HG03066 (cell line): ENCODE results near the gene PRKG1.

Experiments used
- ATAC-seq: cut with Tn5 transposase; IDR thresholded peaks from one replicate; pipeline ENCODE4 v1.9.1; 2021; ENCODE audit warnings: low read depth; ENCODE audit not compliant: unreplicated experiment

The PRKG1 gene

GRCh38 chr10:51620131-51620530, 545.8 kb downstream of the PRKG1 start:
- ATAC-seq, result no peak

DNA sequence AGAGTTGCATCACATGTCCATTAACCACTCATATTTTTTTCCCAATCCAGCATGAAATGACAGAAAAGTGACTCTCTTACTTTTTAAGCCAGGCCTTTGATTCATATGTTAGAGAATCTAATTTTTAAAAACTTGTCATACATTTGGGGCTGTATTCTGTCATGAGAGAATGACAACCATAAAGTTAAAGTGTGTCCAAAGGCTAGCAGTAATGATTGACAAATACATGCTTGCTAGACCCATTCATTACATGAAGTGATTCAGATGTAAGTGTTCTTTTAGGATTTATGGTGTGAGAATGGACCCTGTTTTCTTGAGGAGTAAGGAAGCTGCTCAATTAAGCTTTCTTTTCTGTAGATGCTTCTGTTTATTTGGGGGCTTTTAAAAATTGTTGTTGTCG, 549.7 kb downstream of the PRKG1 start:
- no peak for ATAC-seq

GRCh38 chr10:51629934-51630639, 555.8 kb downstream of the PRKG1 start:
- ATAC-seq, result no peak

DNA sequence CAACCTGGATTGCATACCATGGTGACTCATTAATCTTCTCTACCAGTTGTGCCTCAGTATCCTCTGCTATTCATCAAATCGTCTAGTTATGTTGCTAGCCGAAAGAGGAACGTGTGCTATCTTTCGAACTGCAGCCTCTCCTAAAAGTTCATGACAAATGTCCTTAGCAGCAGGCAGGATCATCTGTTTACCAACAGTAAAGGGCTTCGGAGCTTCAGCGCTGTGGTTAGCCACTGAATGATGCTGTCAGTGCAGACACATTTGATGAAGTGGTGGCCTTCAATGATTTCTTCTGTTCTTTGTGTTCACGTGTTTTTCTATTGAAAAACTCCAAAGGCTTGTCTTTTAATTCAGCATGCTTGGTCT, 556.3 kb downstream of the PRKG1 start:
- no peak for ATAC-seq

- ATAC-seq, result no peak
Observed at GRCh38 chr10:51635436-51635835, 561.1 kb downstream of the PRKG1 start.

- no peak for ATAC-seq
Observed at GRCh38 chr10:51638211-51638610, 563.9 kb downstream of the PRKG1 start.

DNA sequence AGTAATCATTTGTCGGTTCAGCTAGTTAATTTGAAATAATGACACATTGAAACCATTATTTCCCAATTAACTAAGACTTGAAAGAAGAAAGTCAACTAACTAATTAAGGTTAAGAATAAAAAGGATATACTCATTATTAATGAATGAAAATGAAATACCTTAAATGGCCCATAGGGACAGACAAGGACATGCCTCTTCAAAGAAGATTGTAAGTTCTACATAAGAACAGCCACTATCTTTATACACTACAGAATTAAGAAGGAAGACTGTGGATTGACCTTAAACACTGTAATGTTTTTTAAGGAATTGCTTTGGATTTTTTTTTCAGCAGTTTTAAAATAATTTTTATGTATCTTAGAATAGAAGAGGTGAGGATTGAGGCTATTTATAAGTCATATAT, 564.5 kb downstream of the PRKG1 start:
- no peak for ATAC-seq

DNA sequence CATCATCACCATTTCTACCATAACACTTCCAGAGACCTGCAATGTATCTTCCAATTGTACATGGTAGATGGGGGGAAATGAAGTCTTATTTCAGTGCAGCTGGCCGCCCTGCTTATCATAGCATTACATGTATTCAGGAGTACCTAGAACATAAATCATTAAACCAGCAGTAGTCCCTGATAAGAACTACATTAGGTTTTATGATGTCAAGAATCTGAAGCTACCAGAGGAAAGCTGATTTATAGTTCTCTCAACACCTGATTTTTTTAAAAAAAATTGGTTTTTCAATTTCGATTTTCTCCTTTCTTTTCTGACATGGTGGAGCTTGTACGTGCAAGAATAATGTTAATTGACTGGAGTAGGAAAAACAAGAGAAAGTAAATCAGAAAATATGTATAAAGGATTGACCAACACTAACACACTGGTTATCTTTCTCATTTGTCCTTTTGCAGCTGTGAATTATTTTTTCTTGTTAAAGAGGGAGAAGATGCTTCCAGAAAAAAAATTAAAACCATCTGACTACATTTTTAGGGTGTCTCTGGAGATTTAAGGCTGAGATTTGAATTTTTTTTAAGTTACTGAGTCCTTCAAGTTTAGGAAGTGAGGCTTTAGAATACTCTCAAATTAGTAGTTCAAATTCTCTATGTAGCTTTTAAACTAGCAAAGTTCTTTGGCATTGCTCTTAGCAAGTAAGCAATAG, 566.0 kb downstream of the PRKG1 start:
- no peak for ATAC-seq

DNA sequence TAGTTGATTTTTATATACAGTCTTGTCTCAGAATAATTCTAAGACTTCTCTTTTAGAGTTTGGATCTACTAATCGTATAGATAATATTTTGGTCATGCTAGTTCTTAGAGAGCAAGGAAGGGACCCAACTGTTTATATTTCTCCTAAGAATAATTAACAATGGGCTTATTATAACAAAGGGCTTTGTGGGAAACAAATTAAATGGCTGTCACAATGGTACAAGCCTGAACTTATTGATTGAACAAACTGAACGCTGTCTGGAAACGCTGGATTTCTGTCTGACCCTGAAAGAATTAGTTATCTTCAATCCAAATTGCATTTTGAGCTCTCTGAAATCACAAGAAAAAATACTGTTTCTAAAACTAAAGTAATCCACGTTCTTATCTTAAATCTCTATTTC, 568.3 kb downstream of the PRKG1 start:
- no peak for ATAC-seq

DNA sequence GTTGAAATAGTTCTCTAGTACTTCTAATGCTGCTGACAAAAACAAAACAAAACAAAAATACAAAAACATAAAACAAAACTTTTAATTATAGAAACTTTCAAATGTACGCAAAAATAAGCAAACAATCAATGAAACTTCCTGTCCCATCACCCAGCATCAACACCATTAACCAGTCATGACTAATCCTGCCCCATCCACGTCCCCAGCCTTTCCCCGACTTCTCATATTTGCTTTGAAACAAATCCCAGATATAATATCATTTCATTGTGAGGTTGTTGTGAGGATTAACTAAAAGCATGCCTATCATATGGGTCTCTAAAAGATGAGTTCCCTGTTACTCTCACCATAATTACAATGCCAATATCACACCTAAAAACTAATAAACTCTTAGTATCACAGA, 569.4 kb downstream of the PRKG1 start:
- ATAC-seq, result no peak

GRCh38 chr10:51649064-51649463, 574.8 kb downstream of the PRKG1 start:
- no peak for ATAC-seq

GRCh38 chr10:51651063-51651462, 576.8 kb downstream of the PRKG1 start:
- no peak for ATAC-seq

GRCh38 chr10:51653025-51653424, 578.7 kb downstream of the PRKG1 start:
- no peak for ATAC-seq

GRCh38 chr10:51654918-51655317, 580.6 kb downstream of the PRKG1 start:
- no peak for ATAC-seq

- ATAC-seq, result no peak
Observed at GRCh38 chr10:51656503-51656902, 582.2 kb downstream of the PRKG1 start.

DNA sequence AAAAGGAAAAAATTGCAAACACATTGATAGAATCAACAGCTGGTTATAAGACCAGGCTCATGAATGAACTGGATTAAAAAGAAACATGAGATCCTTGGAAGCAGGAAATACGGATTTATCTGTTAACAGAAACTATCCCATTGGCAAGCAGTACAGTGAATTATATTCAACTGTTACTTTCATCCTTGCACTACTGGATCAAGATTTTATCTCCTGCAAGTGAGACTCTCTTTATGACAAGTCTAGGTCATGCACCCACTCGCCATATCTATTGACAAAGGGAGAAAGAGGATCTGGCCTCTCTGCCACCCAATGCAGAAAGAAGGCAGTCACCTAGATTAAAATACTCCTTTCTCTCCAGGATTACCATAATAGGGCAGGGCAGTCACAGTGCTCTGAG, 583.7 kb downstream of the PRKG1 start:
- ATAC-seq, result no peak

GRCh38 chr10:51659344-51659743, 585.1 kb downstream of the PRKG1 start:
- no peak for ATAC-seq

GRCh38 chr10:51663086-51663485, 588.8 kb downstream of the PRKG1 start:
- no peak for ATAC-seq

- ATAC-seq, result no peak
Observed at GRCh38 chr10:51666456-51666855, 592.2 kb downstream of the PRKG1 start.

- ATAC-seq, result no peak
Observed at GRCh38 chr10:51667678-51668335, 593.5 kb downstream of the PRKG1 start.

- no peak for ATAC-seq
Observed at GRCh38 chr10:51668336-51668689, 594.0 kb downstream of the PRKG1 start.

DNA sequence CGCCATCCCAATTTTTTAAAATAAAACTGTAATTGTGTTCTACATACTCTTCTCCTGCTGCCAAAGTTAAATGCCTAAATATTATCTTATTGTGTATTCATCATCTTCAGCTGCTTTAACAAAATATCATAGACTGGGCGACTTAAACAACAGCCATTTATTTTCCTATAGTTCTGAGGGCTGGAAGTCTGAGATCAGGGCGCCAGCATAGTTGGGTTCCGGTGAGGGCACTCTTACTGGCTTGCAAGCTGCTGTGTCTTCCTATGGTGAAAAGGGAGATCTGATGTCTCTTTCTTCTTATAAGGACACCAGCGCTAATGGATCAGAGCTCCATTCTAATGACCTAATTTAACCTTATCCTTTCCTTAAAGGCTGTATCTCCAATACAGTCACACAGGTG, 594.8 kb downstream of the PRKG1 start:
- ATAC-seq, result no peak
